SK-N-SH (cell line): ENCODE results near the gene OR4K5. TPM values are rescaled to one million over a fixed set of nuclear protein-coding genes. Genes with fewer than 3 reads are reported as not detected.

Experiments used
- CTCF ChIA-PET: fragments of 300-600, 350-600 bp; formaldehyde crosslinking; extraction: SDS; loops from one replicate; lab custom pipeline; 2021; lab: Yijun Ruan, JAX
- POLR2A ChIA-PET: fragments of 350-600 bp; sonication (Branson Sonifier 250); formaldehyde crosslinking; extraction: SDS; loops from one replicate; lab custom pipeline; 2020; ENCODE audit warnings: antibody characterized with exemption, inconsistent platforms; lab: Yijun Ruan, JAX
- DNase-seq: peaks from one replicate; pipeline ENCODE4 v3.0.0; 2012
- H2AFZ ChIP-seq: fragments of 200-600 bp; sonication (generic); 2 replicates; pipeline ENCODE4 v1.8.1; 2016; ENCODE audit warnings: antibody characterized with exemption, mild to moderate bottlenecking, low read depth
- H3F3A ChIP-seq: fragments of 200-600 bp; sonication (generic); replicated peaks from 2 replicates; pipeline ENCODE3; 2016; ENCODE audit warnings: antibody characterized with exemption, mild to moderate bottlenecking; ENCODE audit not compliant: insufficient read depth
- H3K27ac ChIP-seq, 2 experiments: fragments of 200-500 bp in 1 of 2; fragments of 200-600 bp in 1 of 2; sonication (Bioruptor generic) in 1 of 2; sonication (generic), shearing (Covaris generic) in 1 of 2; 2 replicates each; pipeline versions ENCODE4 v1.5.1 to v1.6.1; 2014 to 2016; ENCODE audit warnings: low read depth in 2 of 2, inconsistent platforms in 1 of 2, low read length in 1 of 2, mild to moderate bottlenecking in 1 of 2, mixed read lengths in 1 of 2
- H3K27me3 ChIP-seq: fragments of 200-600 bp; sonication (generic), shearing (Covaris generic); 2 replicates; pipeline ENCODE4 v1.6.1; 2016; ENCODE audit warnings: mixed run types; ENCODE audit not compliant: insufficient read depth
- H3K36me3 ChIP-seq, 2 experiments: fragments of 200-500 bp in 1 of 2; fragments of 200-600 bp in 1 of 2; sonication (Bioruptor generic) in 1 of 2; sonication (generic) in 1 of 2; replicated peaks in 1 of 2; 2 replicates each; pipeline versions ENCODE3 to v1.5.1; 2014 to 2016; ENCODE audit warnings: low read length in 1 of 2, mild to moderate bottlenecking in 1 of 2; ENCODE audit not compliant: insufficient read depth in 2 of 2, control insufficient read depth in 1 of 2
- H3K4me1 ChIP-seq, 2 experiments: fragments of 200-500 bp in 1 of 2; fragments of 200-600 bp in 1 of 2; sonication (Bioruptor generic) in 1 of 2; sonication (generic), shearing (Covaris generic) in 1 of 2; 2 replicates each; pipeline versions ENCODE4 v1.5.1 to v1.6.1; 2014 to 2016; ENCODE audit warnings: low read depth in 1 of 2, low read length in 1 of 2, mixed run types in 1 of 2; ENCODE audit not compliant: insufficient read depth in 2 of 2, control insufficient read depth in 1 of 2
- H3K4me2 ChIP-seq: fragments of 200-600 bp; sonication (generic), shearing (Covaris generic); 2 replicates; pipeline ENCODE4 v1.6.1; 2017; ENCODE audit warnings: mixed run types
- H3K4me3 ChIP-seq, 2 experiments: fragments of 200-500 bp in 1 of 2; fragments of 200-600 bp in 1 of 2; sonication (Bioruptor generic) in 1 of 2; sonication (generic), shearing (Covaris generic) in 1 of 2; 2 replicates each; pipeline versions ENCODE4 v1.5.1 to v1.8.1; 2014 to 2016; ENCODE audit warnings: low read depth in 2 of 2, inconsistent platforms in 1 of 2, low read length in 1 of 2, mild to moderate bottlenecking in 1 of 2, mixed read lengths in 1 of 2, moderate library complexity in 1 of 2
- H3K79me2 ChIP-seq: fragments of 200-600 bp; sonication (generic); 2 replicates; pipeline ENCODE4 v1.8.1; 2017; ENCODE audit warnings: mild to moderate bottlenecking; ENCODE audit not compliant: insufficient read depth
- H3K9ac ChIP-seq: fragments of 200-600 bp; sonication (generic); 2 replicates; pipeline ENCODE4 v1.6.1; 2017; ENCODE audit warnings: mixed run types
- H3K9me2 ChIP-seq: fragments of 200-600 bp; sonication (generic); 2 replicates; pipeline ENCODE4 v1.6.1; 2017; ENCODE audit warnings: mixed run types
- H3K9me3 ChIP-seq: fragments of 200-600 bp; sonication (generic); 2 replicates; pipeline ENCODE4 v1.6.1; 2017; ENCODE audit warnings: mixed run types, mild to moderate bottlenecking, moderate library complexity
- H4K20me1 ChIP-seq: fragments of 200-600 bp; sonication (generic); 2 replicates; pipeline ENCODE4 v1.6.1; 2017; ENCODE audit warnings: mild to moderate bottlenecking, mixed run types; ENCODE audit not compliant: insufficient read depth
- CHD2 ChIP-seq: fragments of 150-350 bp; IDR thresholded peaks from 2 replicates; pipeline ENCODE4 v1.6.1; 2018; ENCODE audit warnings: low read length; ENCODE audit not compliant: partially characterized antibody
- CTCF ChIP-seq: fragments of 200-600 bp; sonication (generic); IDR thresholded peaks from 2 replicates; pipeline ENCODE4 v1.6.1; 2017; ENCODE audit warnings: antibody characterized with exemption, mild to moderate bottlenecking, moderate library complexity
- ELF1 ChIP-seq: IDR thresholded peaks from 2 replicates; pipeline ENCODE4 v1.4.0; 2012
- EZH2phosphoT487 ChIP-seq: fragments of 200-600 bp; sonication (generic); IDR thresholded peaks from 2 replicates; pipeline ENCODE4 v1.6.1; 2017; ENCODE audit warnings: low read depth, mixed run types, mild to moderate bottlenecking, antibody characterized with exemption, moderate library complexity, borderline replicate concordance
- FOSL2 ChIP-seq: IDR thresholded peaks from 2 replicates; pipeline ENCODE4 v1.4.0; 2012; ENCODE audit warnings: low read depth, mild to moderate bottlenecking, moderate library complexity, borderline replicate concordance
- FOXJ3 ChIP-seq: sonication (generic); formaldehyde crosslinking; IDR thresholded peaks from 2 replicates; pipeline ENCODE4 v1.5.1; 2020; ENCODE audit warnings: mild to moderate bottlenecking, missing genetic modification reagents
- GATA2 ChIP-seq: sonication (generic); formaldehyde crosslinking; IDR thresholded peaks from 2 replicates; pipeline ENCODE4 v1.5.0; 2020; ENCODE audit warnings: mild to moderate bottlenecking, missing genetic modification reagents
- IRF3 ChIP-seq: fragments of 150-350 bp; IDR thresholded peaks from 2 replicates; pipeline ENCODE4 v1.6.1; 2016; ENCODE audit warnings: mild to moderate bottlenecking, low read depth, low read length
- MEF2A ChIP-seq: IDR thresholded peaks from 2 replicates; pipeline ENCODE4 v1.4.0; 2012; ENCODE audit warnings: low read depth, borderline replicate concordance
- MXI1 ChIP-seq: IDR thresholded peaks from 2 replicates; pipeline ENCODE4 v1.6.1; 2012; ENCODE audit warnings: mild to moderate bottlenecking, low read depth, low read length, improper control_type of control experiment
- NFIC ChIP-seq: IDR thresholded peaks from 2 replicates; pipeline ENCODE4 v1.4.0; 2012; ENCODE audit warnings: borderline replicate concordance
- NRF1 ChIP-seq: IDR thresholded peaks from 2 replicates; pipeline ENCODE4 v1.6.1; 2012; ENCODE audit warnings: low read depth, mild to moderate bottlenecking, low read length
- POLR2AphosphoS5 ChIP-seq: IDR thresholded peaks from 2 replicates; pipeline ENCODE4 v1.6.1; 2012; ENCODE audit warnings: low read depth, low read length
- RFX5 ChIP-seq: IDR thresholded peaks from 2 replicates; pipeline ENCODE4 v1.6.1; 2012; ENCODE audit warnings: mild to moderate bottlenecking, improper control_type of control experiment, low read length
- RXRA ChIP-seq: IDR thresholded peaks from 2 replicates; pipeline ENCODE4 v1.4.0; 2012; ENCODE audit warnings: low read depth, mild to moderate bottlenecking, borderline replicate concordance
- TCF12 ChIP-seq: IDR thresholded peaks from 2 replicates; pipeline ENCODE4 v1.4.0; 2012
- TEAD4 ChIP-seq: IDR thresholded peaks from 2 replicates; pipeline ENCODE4 v1.4.0; 2012; ENCODE audit warnings: mild to moderate bottlenecking, borderline replicate concordance; ENCODE audit not compliant: insufficient read depth
- USF2 ChIP-seq: fragments of 150-350 bp; IDR thresholded peaks from 2 replicates; pipeline ENCODE4 v1.6.1; 2017; ENCODE audit warnings: antibody characterized with exemption, low read length, low read depth, borderline replicate concordance
- YY1 ChIP-seq: IDR thresholded peaks from 2 replicates; pipeline ENCODE4 v1.4.0; 2012; ENCODE audit warnings: low read depth, mild to moderate bottlenecking
- WGBS: methylation state at CpG from one replicate; pipeline ENCODE4 v1.1.6; 2017; ENCODE audit warnings: low lambda C conversion rate; 5-methylcytosine and 5-hydroxymethylcytosine counted together
- polyA plus RNA-seq, 3 experiments: library from polyadenylated mRNA; depleted of rRNA; stranded (reverse); fragments of >200 nt; gene quantifications; 2 replicates each; pipeline ENCODE4 v1.2.3, GENCODE V29; 2012

Gene OR4K5
- polyA plus RNA-seq, 1 of the 3 experiments (the other 2 are of a cell fraction) = not detected

- H3K9me3 ChIP-seq = no peaks in the 10 kb centered on the region
- CTCF ChIA-PET = no interaction called here
Measured at GRCh38 chr14:19947413-19948090, 27.1 kb downstream of the OR4K5 start.

GRCh38 chr14:19949218-19949617 lies 28.8 kb downstream of the OR4K5 start:
- Histone ChIP-seq H2AFZ (peak overlapping the region; percentile 26; the same call in 1 of the 2 replicates), H3F3A (no peaks in the 10 kb centered on the region), H3K79me2 (no peaks in the 10 kb centered on the region), H3K9me2 (no peaks in the 10 kb centered on the region), H3K27ac (no peak overlapping the region), H3K4me1 (no peaks in the 10 kb centered on the region), H3K4me2 (no peak overlapping the region), H3K9ac (no peak overlapping the region), H3K27me3 (no peaks in the 10 kb centered on the region), H3K36me3 (no peaks in the 10 kb centered on the region), H3K9me3 (no peaks in the 10 kb centered on the region), H3K4me3 (no peak overlapping the region), H4K20me1 (no peaks in the 10 kb centered on the region)
- TF ChIP-seq RXRA = no peak
- no peak for TF ChIP-seq GATA2 (CRISPR knock-in tag)
- TF ChIP-seq FOXJ3 (CRISPR knock-in tag) = no peak
- TF ChIP-seq POLR2AphosphoS5 = no peak
- TF ChIP-seq CTCF = no peak
- TF ChIP-seq IRF3 = no peak
- no peak for TF ChIP-seq FOSL2
- no peak for TF ChIP-seq TCF12
- no peak for TF ChIP-seq ELF1
- no peak for TF ChIP-seq NRF1
- TF ChIP-seq MXI1 = no peak
- TF ChIP-seq NFIC = no peak
- TF ChIP-seq USF2 = no peak
- TF ChIP-seq MEF2A = no peak
- no peak for TF ChIP-seq YY1
- no peak for TF ChIP-seq TEAD4
- TF ChIP-seq EZH2phosphoT487 = no peak
- TF ChIP-seq RFX5 = no peak
- POLR2A ChIA-PET = no interaction called here
- DNase-seq = no peak
- 8% methylated on average over 2 of the region's 2 CpGs for WGBS
- CTCF ChIA-PET = interaction anchor here (0.7 kb wide), 1 partner anchor 16 kb away, joined by 3 read pairs; no protein-coding TSS in a partner anchor

More at GRCh38 chr14:19947413-19948090, 27.1 kb downstream of the OR4K5 start:
- Histone ChIP-seq H3K79me2 (no peaks in the 10 kb centered on the region), H3K36me3 (no peaks in the 10 kb centered on the region)
- WGBS = 4% methylated on average over 3 of the region's 3 CpGs
- TF ChIP-seq CTCF (peak; percentile 58), CHD2 (no peak)
- TF ChIP-seq, all 33 proteins: peak for 1
- Histone ChIP-seq H3K9me2 (no peaks in the 10 kb centered on the region), H3K9ac (peak overlapping the region; percentile 14; the same call in 1 of the 2 replicates), H2AFZ (peak overlapping the region; percentile 81), H3K4me1 (no peaks in the 10 kb centered on the region), H3K27me3 (no peaks in the 10 kb centered on the region), H3K4me3 (peak overlapping the region; percentile 50 to 61), H3K4me2 (peak overlapping the region; percentile 63), H4K20me1 (no peaks in the 10 kb centered on the region), H3F3A (no peaks in the 10 kb centered on the region), H3K27ac (no peak overlapping the region)
- DNase-seq = no peak
- POLR2A ChIA-PET = no interaction called here
